Epithelial cell of esophagus (primary cell): ENCODE data around the gene NUDT11.
A peak's percentile ranks its signal among the peaks of the same experiment; 100 is the strongest.
"Not testable (repeated sequence)": the region's sequence is repeated elsewhere in the genome, so short reads cannot be mapped to it uniquely, and the experiment has no call there.

Experiments
- DNase-seq: peaks from one replicate; pipeline ENCODE4 v3.0.0; 2010; ENCODE audit warnings: low read depth
- H3K4me3 ChIP-seq: 2 replicates; pipeline ENCODE4 v1.5.1; 2011; ENCODE audit warnings: mild to moderate bottlenecking, low read length, control low read depth
- TF ChIP-seq, protein P1 (sequence below): IDR thresholded peaks from 2 replicates; pipeline ENCODE4 v1.5.1; 2011; ENCODE audit warnings: low read depth, mild to moderate bottlenecking, low read length, control low read depth, inconsistent platforms; ENCODE audit not compliant: insufficient read depth; ENCODE audit errors: missing control alignments

Gene NUDT11

DNA sequence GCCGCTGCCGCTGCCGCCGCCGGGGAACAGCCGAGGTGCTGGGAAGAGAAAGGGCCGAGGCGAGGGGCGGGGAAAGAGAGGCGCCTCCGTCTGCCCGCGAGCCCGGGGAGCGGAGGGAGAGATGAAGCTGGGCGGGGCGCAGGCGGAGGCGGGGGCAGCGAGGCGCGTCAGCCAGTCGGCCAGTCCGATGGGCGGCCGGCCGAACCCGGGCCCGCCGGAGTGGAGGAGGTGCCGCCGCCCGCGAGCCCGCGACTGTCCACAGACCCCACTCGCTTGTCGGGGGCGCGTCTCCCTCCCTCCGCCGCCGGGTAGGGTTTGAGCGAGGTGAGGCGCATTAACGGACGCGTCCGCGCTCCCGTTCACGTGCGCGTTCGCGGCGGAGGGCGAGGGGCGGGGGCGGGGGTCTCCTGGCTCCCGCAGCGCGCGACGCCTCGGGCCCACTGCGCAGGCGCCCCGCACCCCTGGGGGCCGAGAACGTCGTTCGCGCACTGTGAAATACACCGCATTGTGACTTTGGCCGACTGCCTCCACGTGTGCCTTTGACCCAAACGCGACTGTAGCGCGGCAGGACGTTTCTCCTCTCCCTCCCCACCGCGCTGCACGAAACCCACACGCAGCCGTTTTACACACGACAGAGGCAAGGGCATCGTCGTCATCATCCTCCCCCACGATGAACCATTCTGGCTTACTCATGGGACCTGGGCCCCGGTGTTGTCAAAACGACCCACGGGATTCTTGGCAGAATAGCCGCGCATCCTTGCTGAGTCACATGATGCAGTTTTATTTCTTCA, at the start of gene NUDT11:
Gene NUDT11 (minus strand): TSS at position 92 of the 791 bp plus-strand sequence. CDS start 148 bp downstream, outside the sequence.
- peak within 1 kb of the TSS; percentile 47 for H3K4me3 ChIP-seq
- TF ChIP-seq, protein P1, sequence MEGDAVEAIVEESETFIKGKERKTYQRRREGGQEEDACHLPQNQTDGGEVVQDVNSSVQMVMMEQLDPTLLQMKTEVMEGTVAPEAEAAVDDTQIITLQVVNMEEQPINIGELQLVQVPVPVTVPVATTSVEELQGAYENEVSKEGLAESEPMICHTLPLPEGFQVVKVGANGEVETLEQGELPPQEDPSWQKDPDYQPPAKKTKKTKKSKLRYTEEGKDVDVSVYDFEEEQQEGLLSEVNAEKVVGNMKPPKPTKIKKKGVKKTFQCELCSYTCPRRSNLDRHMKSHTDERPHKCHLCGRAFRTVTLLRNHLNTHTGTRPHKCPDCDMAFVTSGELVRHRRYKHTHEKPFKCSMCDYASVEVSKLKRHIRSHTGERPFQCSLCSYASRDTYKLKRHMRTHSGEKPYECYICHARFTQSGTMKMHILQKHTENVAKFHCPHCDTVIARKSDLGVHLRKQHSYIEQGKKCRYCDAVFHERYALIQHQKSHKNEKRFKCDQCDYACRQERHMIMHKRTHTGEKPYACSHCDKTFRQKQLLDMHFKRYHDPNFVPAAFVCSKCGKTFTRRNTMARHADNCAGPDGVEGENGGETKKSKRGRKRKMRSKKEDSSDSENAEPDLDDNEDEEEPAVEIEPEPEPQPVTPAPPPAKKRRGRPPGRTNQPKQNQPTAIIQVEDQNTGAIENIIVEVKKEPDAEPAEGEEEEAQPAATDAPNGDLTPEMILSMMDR, result no peak
- DNase-seq, result peak; percentile 82

DNA sequence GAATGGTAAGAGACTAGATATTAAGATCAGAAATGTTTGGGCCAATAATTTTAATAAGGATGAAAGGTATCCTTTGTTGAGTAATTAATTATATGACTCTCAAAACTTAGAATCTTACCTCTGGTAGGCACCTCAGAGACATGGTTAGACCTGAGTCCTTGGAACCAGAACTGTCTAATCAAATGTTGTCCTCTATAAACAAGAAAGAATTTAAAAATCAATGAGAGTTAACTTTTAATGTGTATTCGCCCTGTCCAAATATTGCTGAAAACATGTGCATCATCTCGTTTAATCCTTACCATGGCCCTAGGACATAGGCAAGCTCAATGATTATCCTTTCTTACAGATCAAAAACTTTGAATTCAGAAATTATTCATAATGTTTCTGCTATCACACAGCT, 24.0 kb upstream of the NUDT11 start:
- TF ChIP-seq, protein P1, result no peak
- no peak overlapping the region for H3K4me3 ChIP-seq

GRCh38 chrX:51519131-51519530, 22.7 kb upstream of the NUDT11 start:
- DNase-seq, result peak; percentile 55
- not testable (repeated sequence) for H3K4me3 ChIP-seq

More for the DNA sequence above, 24.0 kb upstream of the NUDT11 start:
- DNase-seq, result no peak

DNA sequence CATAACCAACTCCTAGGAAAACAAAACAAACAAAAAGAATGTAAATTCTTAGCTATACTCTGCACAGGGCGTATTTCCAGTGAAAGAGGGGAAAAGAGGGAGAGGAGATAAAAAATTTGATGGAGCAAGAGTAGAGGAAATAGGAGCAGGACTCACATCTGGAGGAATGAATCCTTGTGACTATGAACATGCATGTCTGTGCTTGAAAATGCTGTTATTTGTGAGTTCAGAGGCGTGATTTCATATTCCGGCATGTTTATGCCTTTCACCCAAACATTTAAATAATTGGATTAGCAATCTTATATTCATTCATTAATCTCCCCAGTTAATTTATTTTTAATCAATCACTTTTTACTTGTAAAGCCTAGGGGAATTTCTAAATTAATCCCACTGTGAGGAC, 11.2 kb upstream of the NUDT11 start:
- peak; percentile 64 for DNase-seq
- no peak overlapping the region for H3K4me3 ChIP-seq
- TF ChIP-seq, protein P1, result no peak

- H3K4me3 ChIP-seq, result peak overlapping the region; percentile 47
- peak; percentile 28 for DNase-seq
Observed at GRCh38 chrX:51495701-51496488, 497 bp downstream of the NUDT11 start.

DNA sequence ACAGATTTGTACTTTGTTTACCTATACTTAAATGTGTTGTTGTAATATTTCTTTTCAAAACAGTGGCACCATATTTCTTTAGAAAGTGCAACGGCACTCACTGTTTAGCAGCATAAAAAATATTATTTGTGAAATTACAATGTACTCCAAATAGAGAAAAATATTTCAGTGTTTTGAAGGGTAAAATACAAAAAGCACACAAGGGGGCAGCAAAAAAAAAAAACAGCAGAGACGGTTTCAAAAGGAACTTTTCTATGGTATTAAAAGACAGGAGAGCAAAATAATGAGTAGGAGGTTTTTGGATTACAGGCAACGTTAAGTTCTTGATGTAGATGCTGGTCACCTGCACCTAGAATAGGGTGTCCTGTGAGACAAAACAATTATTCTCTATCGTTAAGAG, 2.0 kb downstream of the NUDT11 start:
- peak overlapping the region; percentile 47 for H3K4me3 ChIP-seq
- TF ChIP-seq, protein P1, result no peak
- DNase-seq, result no peak

DNA sequence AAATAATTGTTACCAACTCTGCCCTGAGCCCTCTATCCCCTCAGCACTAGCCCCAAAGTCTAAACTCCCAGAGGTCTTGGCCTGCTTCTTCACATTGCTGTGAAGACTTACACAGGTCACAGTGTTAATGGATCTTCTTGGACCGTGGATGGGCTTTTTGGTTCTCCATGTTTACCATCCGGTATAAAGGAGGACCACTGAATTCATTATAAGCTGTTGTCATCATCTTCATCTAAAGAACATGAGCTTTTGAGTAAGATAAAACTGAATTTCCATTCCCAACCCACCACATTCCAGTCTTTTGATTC, 8.5 kb downstream of the NUDT11 start:
- no peak overlapping the region for H3K4me3 ChIP-seq
- TF ChIP-seq, protein P1, result no peak
- DNase-seq, result no peak

- no peak overlapping the region for H3K4me3 ChIP-seq
- DNase-seq, result no peak
- TF ChIP-seq, protein P1, result no peak
Observed at GRCh38 chrX:51484616-51485015, 11.8 kb downstream of the NUDT11 start.

GRCh38 chrX:51482411-51482810, 14.0 kb downstream of the NUDT11 start:
- H3K4me3 ChIP-seq, DNase-seq: not testable (repeated sequence)
